ENCODE data around the gene GNAO1.

GNAO1 gene

DNA sequence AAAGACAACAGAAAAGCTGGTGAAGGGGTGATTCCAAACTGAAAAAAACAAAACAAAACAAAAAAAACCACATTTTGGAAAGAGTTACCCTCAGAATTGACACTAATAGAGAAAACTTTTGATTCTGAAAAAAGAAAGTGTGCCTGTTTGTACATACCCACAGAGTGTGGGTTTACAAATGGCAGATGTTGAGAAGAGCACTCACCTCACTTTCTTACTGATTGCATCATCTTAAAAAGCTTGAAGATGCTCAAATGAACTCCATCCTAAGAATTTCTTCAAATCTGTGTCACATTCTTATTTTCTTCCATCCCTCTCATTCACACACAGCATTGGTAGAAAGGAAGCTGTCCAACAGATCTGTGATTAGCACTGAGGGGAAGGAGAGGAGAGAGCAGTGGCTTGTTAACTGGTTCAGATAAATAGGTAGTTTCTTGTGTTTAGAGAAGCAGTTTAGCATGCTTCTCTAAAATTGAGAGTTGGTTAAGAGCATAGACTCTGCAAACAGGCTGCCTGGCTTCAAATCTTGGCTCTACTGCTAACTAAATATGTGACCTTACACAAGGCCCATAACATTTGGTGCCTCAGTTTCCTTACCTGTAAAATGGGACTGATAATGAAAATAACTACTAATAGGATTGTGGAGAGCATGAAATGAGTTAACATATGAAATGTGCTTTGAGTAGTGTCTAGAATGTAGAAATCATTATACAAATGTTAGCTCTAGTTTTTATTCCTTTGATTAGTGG, 6.9 kb downstream of the GNAO1 start:
- DNase-seq (ENCODE audit: low read depth in 4 of 4, low spot score in 1 of 4): no peak

- DNase-seq (ENCODE audit: low read depth in 4 of 4, low spot score in 1 of 4): no peak
Observed at GRCh38 chr16:56198755-56199114, 7.4 kb downstream of the GNAO1 start.

GRCh38 chr16:56199164-56199563, 7.9 kb downstream of the GNAO1 start:
- no peak for DNase-seq (ENCODE audit: low read depth in 4 of 4, low spot score in 1 of 4)

- no peak for DNase-seq (ENCODE audit: low read depth in 4 of 4, low spot score in 1 of 4)
Observed at GRCh38 chr16:56201030-56201429, 9.7 kb downstream of the GNAO1 start.

GRCh38 chr16:56202036-56202435, 10.7 kb downstream of the GNAO1 start:
- no peak for DNase-seq (ENCODE audit: low read depth in 4 of 4, low spot score in 1 of 4)

DNA sequence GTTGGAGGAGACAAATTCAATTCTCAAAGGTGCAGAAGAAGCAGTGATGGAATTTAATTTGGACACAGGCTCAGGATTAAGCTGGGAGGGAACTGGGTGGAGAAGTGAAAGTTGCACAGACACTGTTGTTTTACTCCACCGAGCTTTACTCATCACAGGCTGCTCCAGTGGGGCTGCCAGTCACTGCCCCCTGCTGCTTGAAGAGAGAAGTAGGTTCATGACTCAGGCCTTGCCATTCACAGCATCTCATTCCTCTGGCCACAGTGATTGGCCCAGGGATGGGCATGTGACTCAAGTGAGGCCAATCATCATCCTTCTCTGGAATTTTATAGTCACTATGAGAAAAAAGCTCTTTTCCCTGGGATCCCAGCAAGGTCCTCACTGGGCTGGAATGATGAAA, 11.8 kb downstream of the GNAO1 start:
- DNase-seq (ENCODE audit: low read depth in 4 of 4, low spot score in 1 of 4): peak in 2 of 4 experiments; percentile 35 to 38

GRCh38 chr16:56204816-56205215, 13.5 kb downstream of the GNAO1 start:
- DNase-seq (ENCODE audit: low read depth in 4 of 4, low spot score in 1 of 4): no peak

DNA sequence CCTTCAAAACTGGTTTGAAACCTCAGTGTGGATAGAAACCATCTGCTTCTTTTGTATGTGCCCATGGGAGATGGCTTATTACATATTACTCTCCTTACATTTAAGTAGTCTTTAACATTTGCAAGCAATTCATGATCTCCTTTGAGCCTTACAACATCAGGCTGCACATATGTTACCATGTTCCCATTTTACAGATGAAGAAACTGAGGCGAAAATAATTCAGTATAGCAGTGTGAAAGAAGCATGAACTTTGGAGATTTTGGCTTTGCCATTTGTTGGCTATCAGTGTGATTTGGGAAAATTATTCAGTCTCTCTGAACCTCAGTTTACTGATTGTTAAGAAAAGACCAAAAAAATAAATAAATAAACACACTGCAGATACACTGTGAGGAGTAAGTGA, 15.7 kb downstream of the GNAO1 start:
- DNase-seq (ENCODE audit: low read depth in 4 of 4, low spot score in 1 of 4): no peak

DNA sequence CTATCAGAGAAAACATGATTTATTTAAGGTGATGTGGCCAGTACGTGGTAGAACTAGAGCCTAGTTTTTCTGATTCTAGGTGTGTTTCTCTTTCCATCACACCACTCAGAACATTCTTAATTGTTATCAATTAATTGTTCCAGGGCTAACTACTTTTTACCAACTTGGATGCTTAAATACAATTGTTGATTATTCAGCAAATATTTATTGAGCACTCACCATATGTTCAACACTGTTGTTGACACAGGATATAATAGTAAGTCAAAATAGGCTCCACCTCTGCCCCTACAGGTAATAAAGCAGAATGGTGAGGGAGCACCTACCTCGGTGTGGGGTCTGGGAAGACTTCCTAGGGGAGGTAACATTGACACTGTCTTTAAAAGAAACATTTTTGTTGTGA, 16.1 kb downstream of the GNAO1 start:
- no peak for DNase-seq (ENCODE audit: low read depth in 4 of 4, low spot score in 1 of 4)

DNA sequence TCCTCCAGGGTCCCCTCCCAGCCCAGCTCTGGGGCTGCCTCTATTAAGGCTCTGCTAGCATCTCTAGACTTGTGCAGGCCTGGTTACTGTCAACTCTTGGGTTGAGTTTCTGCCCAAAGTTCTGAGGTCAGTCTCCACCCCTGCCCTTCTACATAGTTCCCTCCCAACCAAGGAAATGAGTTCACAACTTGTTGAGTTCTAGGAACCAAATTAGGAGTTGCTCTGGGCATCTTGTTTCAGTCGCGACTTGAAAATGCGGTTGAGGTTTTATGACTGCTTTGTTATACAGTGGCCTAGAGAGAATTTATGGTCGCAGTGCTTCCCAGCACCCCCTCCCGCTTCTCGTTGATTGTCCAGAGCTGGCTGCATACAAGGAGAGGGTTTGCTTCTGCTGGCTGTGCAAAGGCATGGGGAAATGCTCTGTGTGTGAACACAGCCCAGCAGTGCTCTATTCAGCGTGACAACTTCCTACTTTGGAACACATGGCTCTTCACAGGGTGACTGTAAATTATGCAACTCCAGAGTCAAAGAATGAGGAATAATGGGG, 20.2 kb downstream of the GNAO1 start:
- DNase-seq (ENCODE audit: low read depth in 4 of 4, low spot score in 1 of 4): no peak

DNA sequence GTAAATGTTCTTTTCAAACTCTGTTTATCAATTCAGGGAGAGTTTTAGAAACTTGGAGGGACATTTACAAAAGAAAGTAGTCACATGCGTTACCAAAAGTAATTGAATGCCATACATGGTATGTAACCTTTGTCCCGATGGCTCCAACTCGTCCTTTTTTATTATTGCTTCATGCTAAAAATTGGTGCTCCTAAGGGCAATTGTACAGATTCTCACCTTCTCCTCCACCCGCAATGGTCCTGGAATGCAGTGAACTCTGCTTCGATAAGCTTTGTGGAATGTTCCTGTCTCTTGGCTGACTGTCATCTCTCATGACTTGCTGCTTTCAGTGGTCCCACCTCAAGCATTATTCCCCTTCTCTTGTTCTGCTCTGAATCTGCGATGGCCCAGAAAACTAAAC, 20.9 kb downstream of the GNAO1 start:
- no peak for DNase-seq (ENCODE audit: low read depth in 4 of 4, low spot score in 1 of 4)

DNA sequence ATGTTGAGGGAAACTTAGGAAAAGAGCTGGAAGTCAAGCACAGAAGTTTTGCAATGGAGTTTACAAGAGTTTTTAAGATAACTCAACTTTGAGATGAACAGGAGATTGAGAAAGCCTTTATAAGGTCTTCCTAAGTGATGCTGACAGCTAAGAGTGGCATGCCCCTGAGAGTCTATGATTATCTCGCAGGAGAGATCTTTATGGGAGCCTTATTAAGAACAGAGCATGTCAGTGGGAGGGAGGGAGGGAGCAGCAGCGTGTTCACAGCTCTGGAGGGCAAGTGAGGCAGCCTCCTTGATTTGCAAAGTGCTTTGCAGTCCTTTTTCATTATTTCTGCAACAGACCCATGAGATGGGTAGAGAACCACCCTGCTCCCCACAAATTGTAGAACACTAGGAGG, 30.7 kb downstream of the GNAO1 start:
- DNase-seq (ENCODE audit: low read depth in 4 of 4, low spot score in 1 of 4): no peak

GRCh38 chr16:56222474-56222997, 31.2 kb downstream of the GNAO1 start:
- no peak for DNase-seq (ENCODE audit: low read depth in 4 of 4, low spot score in 1 of 4)

- DNase-seq (ENCODE audit: low read depth in 4 of 4, low spot score in 1 of 4): no peak
Observed at GRCh38 chr16:56225017-56225742, 33.9 kb downstream of the GNAO1 start.

- DNase-seq (ENCODE audit: low read depth in 4 of 4, low spot score in 1 of 4): no peak
Observed at GRCh38 chr16:56226187-56226586, 34.9 kb downstream of the GNAO1 start.

DNA sequence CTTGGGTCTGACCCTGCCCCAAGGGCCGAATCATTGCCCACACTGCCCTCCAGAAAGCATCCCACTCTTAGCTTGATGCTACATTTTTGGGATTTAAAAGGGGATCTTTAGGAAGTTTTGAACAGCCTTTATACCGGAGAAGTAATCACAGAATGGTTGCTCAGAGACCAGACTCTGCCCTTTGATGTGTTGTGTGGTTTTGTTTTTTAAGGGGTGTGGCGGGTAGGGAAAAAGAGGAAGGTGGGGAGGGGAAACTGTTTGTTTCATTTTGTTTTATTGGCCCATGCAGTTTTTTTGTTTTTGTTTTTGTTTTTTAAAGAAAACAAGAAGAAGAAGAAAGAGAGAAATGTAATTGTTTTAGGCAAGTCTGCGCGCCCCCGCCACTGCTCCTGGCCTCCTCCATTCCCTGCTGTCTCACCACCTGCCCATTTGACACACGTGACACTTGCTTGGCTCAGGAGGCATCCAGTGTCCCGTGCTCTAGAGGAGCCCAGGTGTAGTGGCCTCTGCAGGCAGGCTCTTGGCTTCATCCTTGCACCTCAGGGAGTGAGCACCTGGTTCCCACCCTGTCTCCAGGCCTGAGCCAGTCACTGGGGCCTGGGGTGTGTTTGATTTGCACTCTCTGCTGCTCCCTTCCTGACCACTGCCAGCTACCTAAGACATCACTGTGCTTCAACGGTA, 35.7 kb downstream of the GNAO1 start:
- DNase-seq (ENCODE audit: low read depth in 4 of 4, low spot score in 1 of 4): no peak

DNA sequence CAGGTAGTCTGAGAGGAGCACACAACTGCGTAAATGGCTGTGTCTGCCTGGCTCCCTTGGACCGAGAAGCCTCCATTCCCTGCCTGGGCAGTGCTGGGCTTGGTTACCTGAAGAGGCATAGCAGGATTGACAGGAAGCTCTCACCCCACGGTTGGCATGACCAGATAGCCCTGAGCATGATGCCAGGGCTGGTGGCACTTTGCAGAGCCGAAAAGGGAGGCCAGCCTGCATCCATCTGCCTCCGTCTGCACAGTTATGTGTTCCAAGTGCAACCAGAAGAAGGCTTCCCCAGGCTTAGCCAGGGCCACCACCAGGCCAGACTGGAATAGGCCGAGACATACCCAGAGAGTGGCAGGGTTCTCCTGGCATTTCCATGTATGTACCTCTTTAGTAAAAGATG, 36.6 kb downstream of the GNAO1 start:
- DNase-seq (ENCODE audit: low read depth in 4 of 4, low spot score in 1 of 4): no peak

- no peak for DNase-seq (ENCODE audit: low read depth in 4 of 4, low spot score in 1 of 4)
Observed at GRCh38 chr16:56228476-56228875, 37.2 kb downstream of the GNAO1 start.

- DNase-seq (ENCODE audit: low read depth in 4 of 4, low spot score in 1 of 4): no peak
Observed at GRCh38 chr16:56233795-56234566, 42.7 kb downstream of the GNAO1 start.

DNA sequence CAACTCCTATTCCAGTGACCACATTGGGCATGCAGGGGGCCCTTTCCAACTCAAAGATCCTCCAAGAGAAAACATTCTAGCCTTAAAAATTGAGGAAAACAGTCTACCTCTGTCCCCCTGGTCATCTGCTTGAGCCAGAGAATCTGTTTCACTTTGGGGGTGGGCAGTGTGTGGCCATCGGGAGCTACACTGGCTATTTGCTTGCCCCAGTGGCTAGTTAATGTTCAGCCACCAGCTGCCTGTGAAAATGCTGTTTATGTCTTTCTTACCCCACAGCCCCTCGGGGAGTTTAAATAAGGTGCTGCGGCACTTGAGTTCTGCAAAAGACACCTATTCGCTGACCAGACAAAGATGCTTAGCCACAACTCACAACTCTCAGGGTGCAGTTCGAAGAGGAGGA, 43.4 kb downstream of the GNAO1 start:
- DNase-seq (ENCODE audit: low read depth in 4 of 4, low spot score in 1 of 4): no peak

DNA sequence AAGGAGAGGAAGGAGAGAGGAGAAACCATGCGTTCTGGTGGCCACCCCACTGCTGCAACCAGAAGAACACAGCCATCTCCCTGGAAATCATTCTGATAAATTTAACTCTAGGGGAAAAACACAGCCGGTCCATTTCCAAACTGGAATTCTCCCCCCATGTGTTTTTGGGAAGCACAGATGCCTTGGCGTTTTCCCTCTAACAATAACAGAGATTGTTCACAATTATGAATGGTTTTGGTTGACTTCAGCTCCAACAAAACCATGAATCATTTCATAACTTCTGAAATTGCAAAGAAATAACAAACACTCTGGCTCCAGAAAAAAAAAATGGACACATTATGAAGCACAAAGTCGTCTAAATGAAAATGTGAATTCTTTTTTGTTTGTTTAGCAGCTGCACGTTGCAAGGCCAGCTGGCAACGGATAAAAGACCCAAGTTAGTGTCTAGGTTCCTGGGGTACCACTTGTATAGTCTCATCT, 46.2 kb downstream of the GNAO1 start:
- DNase-seq (ENCODE audit: low read depth in 4 of 4, low spot score in 1 of 4): no peak

Data from stimulated activated CD4-positive, alpha-beta T cell treated with anti-CD3 and anti-CD28 coated beads, Interleukin-1b, Interleukin-23, amount 100 ng/mL, for 24 hours (primary cell).